ENCODE data around the gene HSPB1.
"Not testable (repeated sequence)": the region's sequence is repeated elsewhere in the genome, so short reads cannot be mapped to it uniquely, and the experiment has no call there.

Gene HSPB1

DNA sequence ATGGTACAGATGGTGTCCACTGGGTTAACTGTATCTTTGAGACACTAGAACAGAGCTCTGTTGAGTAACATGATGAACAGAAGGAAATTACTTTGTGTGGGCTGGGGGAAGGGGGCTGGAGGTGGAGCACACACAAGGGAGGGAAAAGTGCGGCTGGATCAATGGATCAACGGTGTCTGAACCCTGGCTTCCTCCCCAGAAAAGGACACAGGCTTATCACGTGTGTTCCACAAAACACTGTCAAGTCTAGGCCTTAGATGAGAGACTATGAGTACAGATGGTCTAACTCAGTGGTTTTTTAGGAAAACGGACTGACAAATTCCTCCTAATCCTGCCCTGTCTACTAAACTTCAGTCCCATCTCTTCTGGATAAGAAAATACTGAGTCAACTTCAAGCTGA is 27.8 kb downstream of the HSPB1 start:
- Histone ChIP-seq H3K4me3 (ENCODE audit: severe bottlenecking) (no peak overlapping the region), H3K36me3 (ENCODE audit: low read depth) (peaks cover 85% of the 10 kb centered on the region), H3K27me3 (ENCODE audit: insufficient read depth, poor library complexity, severe bottlenecking) (no peaks in the 10 kb centered on the region), H3K4me1 (ENCODE audit: insufficient read depth, poor library complexity, severe bottlenecking) (no peaks in the 10 kb centered on the region), H3K9me3 (ENCODE audit: severe bottlenecking) (no peaks in the 10 kb centered on the region), H3K27ac (ENCODE audit: poor library complexity, severe bottlenecking) (no peak overlapping the region)
- DNase-seq (ENCODE audit: low spot score), result no peak
- no peak for ATAC-seq (ENCODE audit: low read depth)
- TF ChIP-seq, protein P1, sequence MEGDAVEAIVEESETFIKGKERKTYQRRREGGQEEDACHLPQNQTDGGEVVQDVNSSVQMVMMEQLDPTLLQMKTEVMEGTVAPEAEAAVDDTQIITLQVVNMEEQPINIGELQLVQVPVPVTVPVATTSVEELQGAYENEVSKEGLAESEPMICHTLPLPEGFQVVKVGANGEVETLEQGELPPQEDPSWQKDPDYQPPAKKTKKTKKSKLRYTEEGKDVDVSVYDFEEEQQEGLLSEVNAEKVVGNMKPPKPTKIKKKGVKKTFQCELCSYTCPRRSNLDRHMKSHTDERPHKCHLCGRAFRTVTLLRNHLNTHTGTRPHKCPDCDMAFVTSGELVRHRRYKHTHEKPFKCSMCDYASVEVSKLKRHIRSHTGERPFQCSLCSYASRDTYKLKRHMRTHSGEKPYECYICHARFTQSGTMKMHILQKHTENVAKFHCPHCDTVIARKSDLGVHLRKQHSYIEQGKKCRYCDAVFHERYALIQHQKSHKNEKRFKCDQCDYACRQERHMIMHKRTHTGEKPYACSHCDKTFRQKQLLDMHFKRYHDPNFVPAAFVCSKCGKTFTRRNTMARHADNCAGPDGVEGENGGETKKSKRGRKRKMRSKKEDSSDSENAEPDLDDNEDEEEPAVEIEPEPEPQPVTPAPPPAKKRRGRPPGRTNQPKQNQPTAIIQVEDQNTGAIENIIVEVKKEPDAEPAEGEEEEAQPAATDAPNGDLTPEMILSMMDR (IDR thresholded peaks at IDR 0.05; ENCODE audit: poor library complexity, severe bottlenecking), result no peak

GRCh38 chr7:76330673-76331072 is 28.2 kb downstream of the HSPB1 start:
- H3K27me3 ChIP-seq (ENCODE audit: insufficient read depth, poor library complexity, severe bottlenecking), result no peaks in the 10 kb centered on the region
- TF ChIP-seq, protein P1 (IDR thresholded peaks at IDR 0.05; ENCODE audit: poor library complexity, severe bottlenecking), result no peak
- no peak for ATAC-seq (ENCODE audit: low read depth)
- no peak overlapping the region for H3K27ac ChIP-seq (ENCODE audit: poor library complexity, severe bottlenecking)
- H3K36me3 ChIP-seq (ENCODE audit: low read depth), result peaks cover 85% of the 10 kb centered on the region
- H3K9me3 ChIP-seq (ENCODE audit: severe bottlenecking), result no peaks in the 10 kb centered on the region
- DNase-seq (ENCODE audit: low spot score), result no peak
- H3K4me1 ChIP-seq (ENCODE audit: insufficient read depth, poor library complexity, severe bottlenecking), result no peaks in the 10 kb centered on the region
- no peak overlapping the region for H3K4me3 ChIP-seq (ENCODE audit: severe bottlenecking)

DNA sequence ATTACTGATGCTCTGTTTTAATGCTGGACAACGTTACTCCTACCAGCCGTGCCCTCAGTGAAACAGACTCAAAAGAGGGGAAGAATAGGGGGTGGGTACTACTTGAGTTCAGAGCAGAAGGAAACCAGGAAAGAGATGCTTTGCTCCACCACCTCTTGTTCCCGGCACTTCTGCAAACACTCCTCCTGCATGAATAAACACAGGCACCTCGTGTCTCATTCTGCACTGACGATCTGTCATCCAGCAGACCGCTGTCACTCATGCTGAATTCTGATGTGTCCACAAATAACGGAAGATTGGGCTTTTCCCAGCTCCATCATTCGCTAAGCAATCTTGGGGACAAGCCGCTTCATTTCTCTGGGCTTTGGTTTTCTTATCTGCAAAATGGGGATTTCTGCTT is 29.6 kb downstream of the HSPB1 start:
- Histone ChIP-seq H3K27ac (ENCODE audit: poor library complexity, severe bottlenecking) (no peak overlapping the region), H3K9me3 (ENCODE audit: severe bottlenecking) (no peaks in the 10 kb centered on the region), H3K36me3 (ENCODE audit: low read depth) (peaks cover 82% of the 10 kb centered on the region), H3K27me3 (ENCODE audit: insufficient read depth, poor library complexity, severe bottlenecking) (no peaks in the 10 kb centered on the region), H3K4me3 (ENCODE audit: severe bottlenecking) (no peak overlapping the region), H3K4me1 (ENCODE audit: insufficient read depth, poor library complexity, severe bottlenecking) (no peaks in the 10 kb centered on the region)
- DNase-seq (ENCODE audit: low spot score) (no peak), ATAC-seq (ENCODE audit: low read depth) (no peak)
- TF ChIP-seq, protein P1 (IDR thresholded peaks at IDR 0.05; ENCODE audit: poor library complexity, severe bottlenecking), result no peak

DNA sequence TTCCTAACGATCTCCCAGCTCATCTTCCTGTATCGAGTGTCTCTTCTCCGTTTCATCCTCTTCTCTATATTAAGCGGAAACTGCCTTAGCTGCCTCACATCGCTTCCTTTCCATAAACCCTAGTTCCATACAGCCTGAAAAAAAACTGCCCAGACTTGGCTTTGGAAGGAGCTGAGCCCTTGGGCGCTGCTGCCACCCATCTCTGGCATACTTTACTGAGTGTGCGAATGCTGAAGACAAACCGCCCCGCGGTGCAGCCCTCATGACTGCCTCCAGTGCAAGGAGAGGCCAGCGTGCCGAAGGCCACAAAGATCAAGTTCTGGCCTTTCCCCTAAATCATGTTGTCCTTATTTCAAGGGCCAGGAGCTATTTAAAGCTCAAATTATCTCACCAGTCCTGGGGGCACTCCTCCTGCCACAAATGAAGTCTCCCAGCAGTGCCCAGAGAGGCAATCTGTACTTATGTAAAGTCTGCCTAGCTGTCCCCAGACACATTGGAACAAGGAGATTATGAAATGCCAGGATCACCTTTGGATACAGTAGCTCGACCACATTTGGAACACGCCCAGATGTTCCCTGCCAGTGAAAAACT is 31.1 kb downstream of the HSPB1 start:
- TF ChIP-seq, protein P1 (IDR thresholded peaks at IDR 0.05; ENCODE audit: poor library complexity, severe bottlenecking), result no peak
- Histone ChIP-seq H3K27ac (ENCODE audit: poor library complexity, severe bottlenecking) (no peak overlapping the region), H3K4me3 (ENCODE audit: severe bottlenecking) (no peak overlapping the region), H3K4me1 (ENCODE audit: insufficient read depth, poor library complexity, severe bottlenecking) (peaks cover 8% of the 10 kb centered on the region), H3K36me3 (ENCODE audit: low read depth) (peaks cover 81% of the 10 kb centered on the region), H3K27me3 (ENCODE audit: insufficient read depth, poor library complexity, severe bottlenecking) (no peaks in the 10 kb centered on the region), H3K9me3 (ENCODE audit: severe bottlenecking) (no peaks in the 10 kb centered on the region)
- DNase-seq (ENCODE audit: low spot score), result no peak
- no peak for ATAC-seq (ENCODE audit: low read depth)

- peaks cover 16% of the 10 kb centered on the region for H3K4me1 ChIP-seq (ENCODE audit: insufficient read depth, poor library complexity, severe bottlenecking)
- H3K36me3 ChIP-seq (ENCODE audit: low read depth), result peaks cover 82% of the 10 kb centered on the region
- DNase-seq (ENCODE audit: low spot score) (no peak), ATAC-seq (ENCODE audit: low read depth) (no peak)
- TF ChIP-seq, protein P1 (IDR thresholded peaks at IDR 0.05; ENCODE audit: poor library complexity, severe bottlenecking), result no peak
- no peaks in the 10 kb centered on the region for H3K27me3 ChIP-seq (ENCODE audit: insufficient read depth, poor library complexity, severe bottlenecking)
- no peak overlapping the region for H3K4me3 ChIP-seq (ENCODE audit: severe bottlenecking)
- H3K27ac ChIP-seq (ENCODE audit: poor library complexity, severe bottlenecking), result no peak overlapping the region
- H3K9me3 ChIP-seq (ENCODE audit: severe bottlenecking), result no peaks in the 10 kb centered on the region
These were observed 32.0 kb downstream of the HSPB1 start for GRCh38 chr7:76334320-76334967.

DNA sequence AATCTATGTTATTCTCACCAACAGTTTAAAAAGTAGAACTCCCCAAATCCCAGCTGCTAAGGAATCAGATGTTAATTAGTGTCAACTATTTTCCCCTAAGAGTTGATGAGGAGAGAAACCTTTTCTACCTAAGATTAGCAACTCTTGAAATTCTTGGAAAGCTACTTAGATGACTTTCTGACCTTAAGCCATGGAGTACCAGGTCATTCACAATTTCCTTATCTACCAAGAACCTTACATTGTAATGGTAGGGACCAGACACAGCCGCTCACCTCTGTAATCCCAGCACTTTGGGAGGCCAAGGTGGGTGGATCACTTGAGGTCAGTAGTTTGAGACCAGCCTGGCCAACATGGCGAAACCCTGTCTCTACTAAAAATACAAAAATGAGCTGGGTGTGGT is 32.9 kb downstream of the HSPB1 start:
- ATAC-seq (ENCODE audit: low read depth), result not testable (repeated sequence)

More for the DNA sequence above, 32.9 kb downstream of the HSPB1 start:
- not testable (repeated sequence) for H3K27me3 ChIP-seq (ENCODE audit: insufficient read depth, poor library complexity, severe bottlenecking); H3K27ac ChIP-seq (ENCODE audit: poor library complexity, severe bottlenecking); DNase-seq (ENCODE audit: low spot score); H3K4me3 ChIP-seq (ENCODE audit: severe bottlenecking); H3K9me3 ChIP-seq (ENCODE audit: severe bottlenecking)
- H3K4me1 ChIP-seq (ENCODE audit: insufficient read depth, poor library complexity, severe bottlenecking), result peaks cover 26% of the 10 kb centered on the region
- H3K36me3 ChIP-seq (ENCODE audit: low read depth), result peaks cover 82% of the 10 kb centered on the region

All from RWPE2 (cell line).